Keratinocyte (primary cell): ENCODE measurements around the gene NAB1. TPM values are rescaled to one million over a fixed set of nuclear protein-coding genes. Genes with fewer than 3 reads are reported as not detected.

Source experiments
- DNase-seq: peaks from one replicate; pipeline ENCODE4 v3.0.0-alpha.2; 2011; ENCODE audit warnings: low read depth, missing footprints, low spot score
- FAIRE-seq: peaks from 2 replicates; lab custom pipeline; 2011; peaks lifted over from hg19 to GRCh38; lab: Jason Lieb, UNC
- H2AFZ ChIP-seq: 2 replicates; pipeline ENCODE4 v1.6.0; 2012; ENCODE audit warnings: low read length, control low read depth, inconsistent platforms; ENCODE audit not compliant: control insufficient read depth
- H3K27ac ChIP-seq: 2 replicates; pipeline ENCODE4 v1.5.1; 2011; ENCODE audit warnings: low read length; ENCODE audit not compliant: control insufficient read depth, insufficient read depth
- H3K27me3 ChIP-seq: 3 replicates; pipeline ENCODE4 v1.6.0; 2011; ENCODE audit warnings: low read length; ENCODE audit not compliant: control insufficient read depth, insufficient read depth; ENCODE audit errors: extremely low read depth
- H3K36me3 ChIP-seq, 2 experiments: 2 replicates in 1 of 2; 3 replicates in 1 of 2; pipeline ENCODE4 v1.5.1; 2011; ENCODE audit warnings: low read length in 2 of 2, mild to moderate bottlenecking in 1 of 2; ENCODE audit not compliant: control insufficient read depth in 2 of 2, insufficient read depth in 2 of 2; ENCODE audit errors: extremely low read depth in 1 of 2
- H3K4me1 ChIP-seq: 3 replicates; pipeline ENCODE4 v1.5.1; 2011; ENCODE audit warnings: low read length; ENCODE audit not compliant: control insufficient read depth, insufficient read depth; ENCODE audit errors: extremely low read depth
- H3K4me2 ChIP-seq: 3 replicates; pipeline ENCODE4 v1.6.0; 2011; ENCODE audit warnings: low read depth, low read length; ENCODE audit not compliant: control insufficient read depth, insufficient read depth; ENCODE audit errors: extremely low read depth
- H3K4me3 ChIP-seq, 3 experiments: fragments of 200-600 bp in 1 of 3; sonication (generic) in 1 of 3; 2 replicates in 2 of 3; 3 replicates in 1 of 3; pipeline ENCODE4 v1.5.1; 2011 to 2016; ENCODE audit warnings: low read length in 3 of 3, mild to moderate bottlenecking in 3 of 3, control low read depth in 2 of 3, inconsistent platforms in 1 of 3, low read depth in 1 of 3, mixed read lengths in 1 of 3, mixed run types in 1 of 3, moderate library complexity in 1 of 3; ENCODE audit not compliant: control insufficient read depth in 2 of 3, insufficient read depth in 2 of 3; ENCODE audit errors: extremely low read depth in 1 of 3
- H3K79me2 ChIP-seq: 2 replicates; pipeline ENCODE4 v1.6.0; 2012; ENCODE audit warnings: low read length; ENCODE audit not compliant: control insufficient read depth, insufficient read depth
- H3K9ac ChIP-seq: 3 replicates; pipeline ENCODE4 v1.6.0; 2011; ENCODE audit warnings: low read length; ENCODE audit not compliant: control insufficient read depth, insufficient read depth; ENCODE audit errors: extremely low read depth
- H3K9me1 ChIP-seq: 3 replicates; pipeline ENCODE4 v1.6.0; 2011; ENCODE audit warnings: low read length; ENCODE audit not compliant: control insufficient read depth, insufficient read depth; ENCODE audit errors: extremely low read depth
- H3K9me3 ChIP-seq: 2 replicates; pipeline ENCODE4 v1.5.1; 2012; ENCODE audit warnings: low read depth, low read length; ENCODE audit not compliant: control insufficient read depth
- H4K20me1 ChIP-seq: 3 replicates; pipeline ENCODE4 v1.6.0; 2011; ENCODE audit warnings: low read length; ENCODE audit not compliant: control insufficient read depth, insufficient read depth; ENCODE audit errors: extremely low read depth
- CTCF ChIP-seq, 3 experiments: IDR thresholded peaks in 1 of 3; conservative IDR thresholded peaks in 1 of 3; optimal IDR thresholded peaks in 1 of 3; 2 replicates in 2 of 3; 3 replicates in 1 of 3; pipeline versions ENCODE3 to v1.5.1; 2011; ENCODE audit warnings: low read length in 3 of 3, mild to moderate bottlenecking in 3 of 3, moderate library complexity in 2 of 3, control low read depth in 1 of 3, inconsistent platforms in 1 of 3; ENCODE audit not compliant: insufficient read depth in 2 of 3; ENCODE audit errors: extremely low read depth in 1 of 3
- EZH2 ChIP-seq: IDR thresholded peaks from one replicate; pipeline ENCODE4 v1.6.1; 2012; ENCODE audit warnings: inconsistent platforms, mild to moderate bottlenecking, low read length, moderate library complexity
- dilution Hi-C: fragments of 300-500 bp; cut with MboI; formaldehyde crosslinking; loops from one replicate; pipeline ENCODE4 v1.7.0; 2020; ENCODE audit warnings: low sequenced_read_pairs; ENCODE audit not compliant: extremely low pct_ligation_motif_present
- polyA plus RNA-seq, 5 experiments: library from polyadenylated mRNA; depleted of rRNA in 3 of 5; stranded (reverse) in 3 of 5; stranded (forward) in 1 of 5; unstranded in 1 of 5; fragments of >200 nt; gene quantifications; 1 replicate in 1 of 5; 2 replicates in 3 of 5; 3 replicates in 1 of 5; pipeline versions ENCODE4 v1.2.1 to v1.2.3, GENCODE V29; 2011 to 2012; ENCODE audit warnings: missing spikeins in 2 of 5, low read depth in 1 of 5, low replicate concordance in 1 of 5

Gene NAB1
- polyA plus RNA-seq, 1 donor (not counting 4 experiments of a cell fraction or from before 2014, with no cell fraction given): 24.3 TPM

GRCh38 chr2:190740449-190740848 lies 91.6 kb downstream of the NAB1 start:
- H3K27ac ChIP-seq: no peak overlapping the region
- no peak overlapping the region for H2AFZ ChIP-seq
- DNase-seq (no peak), FAIRE-seq (no peak)
- H3K4me1 ChIP-seq: no peaks in the 10 kb centered on the region
- H3K9ac ChIP-seq: no peak overlapping the region
- dilution Hi-C loops: no loop called here
- H3K4me3 ChIP-seq: no peak overlapping the region
- TF ChIP-seq CTCF (optimal IDR thresholded peaks at IDR 0.05 in 1 of 3, IDR thresholded peaks at IDR 0.05 in 1 of 3, conservative IDR thresholded peaks at IDR 0.05 in 1 of 3; ENCODE audit: extremely low read depth in 1 of 3, insufficient read depth in 2 of 3, low read length in 3 of 3) (no peak), EZH2 (no peak)
- no peaks in the 10 kb centered on the region for H3K27me3 ChIP-seq
- H3K36me3 ChIP-seq: no peaks in the 10 kb centered on the region
- no peaks in the 10 kb centered on the region for H4K20me1 ChIP-seq
- no peaks in the 10 kb centered on the region for H3K9me3 ChIP-seq
- H3K4me2 ChIP-seq: no peak overlapping the region
- H3K79me2 ChIP-seq: no peaks in the 10 kb centered on the region
- H3K9me1 ChIP-seq: no peaks in the 10 kb centered on the region

Other genes starting within 250 kb of the NAB1 start
- 6.0 to 11.0 TPM (median 10.7 TPM) in 3 replicates for gene MFSD6, start 240.7 kb upstream of the NAB1 start, polyA plus RNA-seq
- gene NEMP2, start 114.4 kb upstream of the NAB1 start, polyA plus RNA-seq: 1.1 to 2.1 TPM (median 1.9 TPM) in 3 replicates
- 70.9 to 130 TPM (median 98.4 TPM) in 3 replicates for gene GLS, start 231.7 kb downstream of the NAB1 start, polyA plus RNA-seq